WERI-Rb-1 (cell line): Measurements from ENCODE around the gene PNPLA5.

ENCODE experiments used
- DNase-seq: peaks from one replicate; pipeline ENCODE4 v3.0.0-alpha.2; 2020
- H3K27ac ChIP-seq: fragments of 250-450 bp; sonication (Bioruptor Pico); 2 replicates; pipeline ENCODE4 v1.5.1; 2020; ENCODE audit warnings: mild to moderate bottlenecking, moderate library complexity
- H3K27me3 ChIP-seq: fragments of 250-450 bp; sonication (Bioruptor Pico); 2 replicates; pipeline ENCODE4 v1.5.1; 2021; ENCODE audit warnings: mild to moderate bottlenecking, low read depth, moderate library complexity; ENCODE audit not compliant: insufficient read depth, severe bottlenecking
- H3K36me3 ChIP-seq: fragments of 250-450 bp; sonication (Bioruptor Pico); 2 replicates; pipeline ENCODE4 v1.5.1; 2020; ENCODE audit warnings: mild to moderate bottlenecking, moderate library complexity
- H3K4me3 ChIP-seq: 2 replicates; pipeline ENCODE4 v1.5.1; 2011; ENCODE audit warnings: low read depth, mild to moderate bottlenecking, control low read depth, low read length
- H3K9me3 ChIP-seq: fragments of 250-450 bp; sonication (Bioruptor Pico); 2 replicates; pipeline ENCODE4 v1.5.1; 2021; ENCODE audit warnings: mild to moderate bottlenecking, moderate library complexity; ENCODE audit not compliant: severe bottlenecking
- CTCF ChIP-seq: IDR thresholded peaks from 2 replicates; pipeline ENCODE4 v1.5.1; 2011; ENCODE audit warnings: low read depth, mild to moderate bottlenecking, control low read depth, inconsistent platforms, low read length

The PNPLA5 gene

GRCh38 chr22:43890901-43891331 lies 897 bp downstream of the PNPLA5 start:
- no peak for DNase-seq
- Histone ChIP-seq H3K9me3 (no peaks in the 10 kb centered on the region), H3K36me3 (no peaks in the 10 kb centered on the region), H3K27me3 (no peaks in the 10 kb centered on the region), H3K27ac (no peak overlapping the region), H3K4me3 (no peak overlapping the region)
- no peak for TF ChIP-seq CTCF

GRCh38 chr22:43889860-43890253 lies 2.0 kb downstream of the PNPLA5 start:
- DNase-seq: peak; percentile 48
- Histone ChIP-seq H3K36me3 (no peaks in the 10 kb centered on the region), H3K27ac (no peak overlapping the region), H3K4me3 (no peak overlapping the region), H3K27me3 (no peaks in the 10 kb centered on the region), H3K9me3 (no peaks in the 10 kb centered on the region)
- peak; percentile 69 for TF ChIP-seq CTCF

DNA sequence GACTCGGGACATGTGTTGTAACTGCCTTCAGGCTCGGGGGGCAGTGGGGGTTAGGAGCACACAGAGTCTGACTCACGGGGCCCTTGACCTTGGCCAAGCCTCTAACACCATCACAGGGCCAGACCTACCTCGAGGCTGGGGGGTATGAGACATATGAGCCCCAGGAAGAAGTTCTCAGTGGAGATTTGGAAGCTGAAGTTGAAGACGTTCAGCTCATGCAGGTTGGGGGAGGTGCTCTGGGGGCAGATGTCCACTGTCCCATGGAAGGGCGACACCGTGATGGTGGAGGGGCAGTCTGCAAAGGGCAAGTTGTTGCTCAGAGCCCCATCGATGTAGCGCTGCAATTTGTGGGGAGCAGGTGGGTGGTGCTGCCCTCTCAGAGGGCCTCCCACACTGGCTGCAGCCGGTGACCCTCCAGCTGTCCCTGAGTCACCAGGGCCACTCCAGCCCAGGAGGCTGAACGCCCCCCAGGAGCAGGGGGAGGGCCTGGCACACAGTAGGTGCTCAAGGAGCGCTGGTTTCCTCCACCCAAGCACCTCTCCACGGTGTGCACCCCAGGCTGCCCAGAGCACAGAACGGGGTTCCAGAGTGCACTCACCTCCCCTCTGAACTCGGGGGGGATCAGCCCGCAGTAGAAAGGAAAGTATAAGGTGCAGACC lies 2.5 kb downstream of the PNPLA5 start:
- H3K36me3 ChIP-seq: no peaks in the 10 kb centered on the region
- no peak for DNase-seq
- no peak overlapping the region for H3K4me3 ChIP-seq
- H3K9me3 ChIP-seq: no peaks in the 10 kb centered on the region
- no peak for TF ChIP-seq CTCF
- H3K27me3 ChIP-seq: no peaks in the 10 kb centered on the region
- H3K27ac ChIP-seq: no peak overlapping the region

DNA sequence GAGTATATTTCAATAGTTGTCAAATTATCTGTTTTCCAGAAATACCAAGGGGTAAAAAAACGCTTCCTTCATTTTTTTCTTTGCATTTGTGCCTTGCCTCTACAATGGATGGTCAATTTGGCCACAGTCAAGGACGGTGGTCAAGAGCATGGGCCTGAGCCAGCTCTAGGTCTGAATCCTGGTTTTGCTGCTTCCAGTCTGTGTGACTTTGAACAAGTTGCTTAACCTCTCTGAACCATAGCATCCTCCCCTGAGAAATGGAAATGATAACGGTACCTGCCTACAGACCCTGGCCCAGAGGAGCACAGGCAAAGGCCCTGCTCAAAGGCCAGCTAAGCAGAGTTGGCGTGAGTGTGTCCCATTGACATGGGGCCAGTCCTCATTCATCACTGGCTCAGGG lies 3.1 kb downstream of the PNPLA5 start:
- Histone ChIP-seq H3K36me3 (no peaks in the 10 kb centered on the region), H3K27me3 (no peaks in the 10 kb centered on the region), H3K4me3 (no peak overlapping the region), H3K27ac (no peak overlapping the region), H3K9me3 (no peaks in the 10 kb centered on the region)
- no peak for TF ChIP-seq CTCF
- no peak for DNase-seq

DNA sequence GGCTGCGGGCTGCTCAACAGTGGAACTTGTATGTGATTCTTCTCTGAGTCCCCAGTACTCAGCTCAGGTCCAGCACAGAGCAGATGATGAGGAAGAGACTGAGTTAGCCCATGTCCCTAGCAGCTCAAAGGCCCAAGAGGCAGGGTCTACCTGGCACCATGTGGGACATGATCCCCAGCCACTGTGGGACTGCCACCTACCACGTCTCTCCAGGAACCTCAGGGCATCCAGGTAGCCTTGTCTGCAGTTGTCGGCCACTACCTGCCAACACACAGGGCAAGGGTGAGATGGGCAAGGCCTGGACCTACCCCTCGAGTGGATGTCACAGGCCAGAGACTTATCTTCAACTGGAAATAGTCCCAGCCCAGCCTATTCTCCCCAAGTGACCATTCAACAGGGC lies 4.4 kb downstream of the PNPLA5 start:
- Histone ChIP-seq H3K9me3 (no peaks in the 10 kb centered on the region), H3K36me3 (no peaks in the 10 kb centered on the region), H3K27ac (no peak overlapping the region), H3K4me3 (no peak overlapping the region), H3K27me3 (no peaks in the 10 kb centered on the region)
- DNase-seq: no peak
- no peak for TF ChIP-seq CTCF

GRCh38 chr22:43886231-43886630 lies 5.6 kb downstream of the PNPLA5 start:
- no peaks in the 10 kb centered on the region for H3K36me3 ChIP-seq
- no peak for DNase-seq

More at GRCh38 chr22:43886231-43886630, 5.6 kb downstream of the PNPLA5 start:
- Histone ChIP-seq H3K27ac (no peak overlapping the region), H3K4me3 (no peak overlapping the region), H3K27me3 (no peaks in the 10 kb centered on the region), H3K9me3 (no peaks in the 10 kb centered on the region)
- TF ChIP-seq CTCF: no peak
